Effector memory CD4-positive, alpha-beta T cell (primary cell): ENCODE results near the gene IMPDH2.

Experiments
- DNase-seq, 3 donors: peaks; one replicate each; pipeline ENCODE4 v3.0.0-alpha.2; 2020
- H3K27ac ChIP-seq: 2 replicates; pipeline ENCODE4 v1.7.0; 2013; ENCODE audit warnings: mild to moderate bottlenecking, low read length, moderate library complexity; ENCODE audit not compliant: insufficient read depth, poor library complexity, severe bottlenecking
- H3K27me3 ChIP-seq: replicated peaks from 2 replicates; pipeline ENCODE4 v1.7.0; 2013; ENCODE audit warnings: mild to moderate bottlenecking, low read length; ENCODE audit not compliant: insufficient read depth, control insufficient read depth, poor library complexity, severe bottlenecking
- H3K36me3 ChIP-seq: 2 replicates; pipeline ENCODE4 v1.7.0; 2013; ENCODE audit warnings: mild to moderate bottlenecking, low read length, moderate library complexity; ENCODE audit not compliant: control insufficient read depth, insufficient read depth
- H3K4me1 ChIP-seq: 2 replicates; pipeline ENCODE4 v1.7.0; 2013; ENCODE audit warnings: low read length, mild to moderate bottlenecking; ENCODE audit not compliant: control insufficient read depth, insufficient read depth, poor library complexity, severe bottlenecking
- H3K4me3 ChIP-seq: 2 replicates; pipeline ENCODE4 v1.7.0; 2013; ENCODE audit warnings: low read length, low read depth, mild to moderate bottlenecking; ENCODE audit not compliant: insufficient read depth, poor library complexity, severe bottlenecking
- H3K9me3 ChIP-seq: 2 replicates; pipeline ENCODE4 v1.7.0; 2013; ENCODE audit warnings: mild to moderate bottlenecking, low read length, moderate library complexity; ENCODE audit not compliant: control insufficient read depth

IMPDH2 gene

DNA sequence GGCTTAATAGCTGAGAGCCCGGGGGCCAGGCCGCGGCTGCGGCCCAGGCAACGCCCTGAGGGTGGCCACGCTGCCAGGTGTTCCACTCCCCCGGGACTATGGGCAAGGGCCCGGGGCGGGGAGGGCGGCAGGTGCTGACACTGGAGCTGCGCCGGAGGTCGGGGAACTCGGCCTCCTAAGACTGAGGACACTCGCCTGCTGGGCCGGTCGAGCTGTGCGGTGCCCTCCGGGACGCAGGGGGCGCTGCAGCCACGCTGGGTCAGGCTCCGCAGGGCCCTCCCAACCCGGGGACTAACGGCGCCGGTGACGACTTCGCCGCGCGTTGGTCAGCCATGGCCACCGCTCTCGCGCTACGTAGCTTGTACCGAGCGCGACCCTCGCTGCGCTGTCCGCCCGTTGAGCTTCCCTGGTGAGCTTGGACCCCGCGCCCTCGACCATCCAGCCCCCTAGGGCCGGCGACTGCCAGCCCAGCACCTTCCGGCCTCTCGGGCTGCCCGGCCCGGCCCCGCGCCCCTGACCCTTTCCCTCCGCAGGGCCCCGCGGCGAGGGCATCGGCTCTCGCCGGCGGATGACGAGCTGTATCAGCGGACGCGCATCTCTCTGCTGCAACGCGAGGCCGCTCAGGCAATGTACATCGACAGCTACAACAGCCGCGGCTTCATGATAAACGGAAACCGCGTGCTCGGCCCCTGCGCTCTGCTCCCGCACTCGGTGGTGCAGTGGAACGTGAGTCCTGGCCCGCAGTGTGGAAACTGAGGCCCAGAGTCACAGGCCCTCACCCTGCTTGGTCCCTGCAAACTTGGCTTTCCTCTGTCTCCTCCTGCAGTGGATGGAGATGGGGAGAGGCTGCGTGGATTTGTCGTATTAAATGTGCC lies 7.1 kb downstream of the IMPDH2 start, which contains the start of gene NDUFAF3:
Gene NDUFAF3 (plus strand): TSS at position 309 of the 875 bp plus-strand sequence. CDS start 24 bp downstream, at position 333.
- H3K36me3 ChIP-seq, result peaks cover 35% of the 10 kb centered on the region
- H3K4me1 ChIP-seq, result peaks cover 34% of the 10 kb centered on the region
- peak within 1 kb of the TSS; percentile 98 for H3K27ac ChIP-seq
- DNase-seq, result peak; percentile 80 to 84 (median 82)
- peak within 1 kb of the TSS; percentile 99 for H3K4me3 ChIP-seq
- H3K9me3 ChIP-seq, result no peaks in the 10 kb centered on the region
- no peaks in the 10 kb centered on the region for H3K27me3 ChIP-seq

DNA sequence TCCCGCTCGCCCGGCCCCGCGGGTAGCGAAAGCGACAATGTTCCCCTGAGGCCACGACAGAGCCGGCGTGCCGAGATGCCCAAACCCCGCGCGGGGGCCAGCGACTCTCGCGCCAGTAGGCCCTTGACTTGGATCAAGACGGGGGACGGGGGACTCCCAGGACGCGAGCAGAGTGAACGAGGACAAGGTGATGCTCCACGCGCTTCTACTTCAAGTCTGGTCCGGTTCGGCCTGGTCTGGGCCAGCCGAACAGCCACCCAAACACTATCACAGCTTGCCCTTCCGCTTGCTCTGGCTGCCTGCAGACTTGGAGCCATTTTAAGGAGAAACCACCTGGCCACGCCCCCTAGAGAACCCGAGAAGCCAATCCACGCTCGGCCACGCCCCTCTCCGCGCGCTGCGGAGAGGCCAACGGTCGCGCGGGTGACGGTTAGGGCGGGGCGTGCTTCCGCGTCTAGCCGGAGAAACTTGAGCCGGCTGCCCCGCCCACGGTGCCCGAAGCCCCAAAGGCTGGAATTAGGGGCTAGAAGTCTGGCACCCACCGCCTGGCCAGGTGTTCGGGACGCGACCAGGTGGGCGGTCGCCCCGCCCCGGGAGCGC lies 7.9 kb downstream of the IMPDH2 start:
- Histone ChIP-seq H3K27me3 (no peaks in the 10 kb centered on the region), H3K9me3 (no peaks in the 10 kb centered on the region), H3K27ac (peak overlapping the region; percentile 98), H3K4me3 (peak overlapping the region; percentile 99), H3K4me1 (peaks cover 34% of the 10 kb centered on the region), H3K36me3 (peaks cover 30% of the 10 kb centered on the region)
- peak; percentile 96 to 98 (median 97) for DNase-seq

DNA sequence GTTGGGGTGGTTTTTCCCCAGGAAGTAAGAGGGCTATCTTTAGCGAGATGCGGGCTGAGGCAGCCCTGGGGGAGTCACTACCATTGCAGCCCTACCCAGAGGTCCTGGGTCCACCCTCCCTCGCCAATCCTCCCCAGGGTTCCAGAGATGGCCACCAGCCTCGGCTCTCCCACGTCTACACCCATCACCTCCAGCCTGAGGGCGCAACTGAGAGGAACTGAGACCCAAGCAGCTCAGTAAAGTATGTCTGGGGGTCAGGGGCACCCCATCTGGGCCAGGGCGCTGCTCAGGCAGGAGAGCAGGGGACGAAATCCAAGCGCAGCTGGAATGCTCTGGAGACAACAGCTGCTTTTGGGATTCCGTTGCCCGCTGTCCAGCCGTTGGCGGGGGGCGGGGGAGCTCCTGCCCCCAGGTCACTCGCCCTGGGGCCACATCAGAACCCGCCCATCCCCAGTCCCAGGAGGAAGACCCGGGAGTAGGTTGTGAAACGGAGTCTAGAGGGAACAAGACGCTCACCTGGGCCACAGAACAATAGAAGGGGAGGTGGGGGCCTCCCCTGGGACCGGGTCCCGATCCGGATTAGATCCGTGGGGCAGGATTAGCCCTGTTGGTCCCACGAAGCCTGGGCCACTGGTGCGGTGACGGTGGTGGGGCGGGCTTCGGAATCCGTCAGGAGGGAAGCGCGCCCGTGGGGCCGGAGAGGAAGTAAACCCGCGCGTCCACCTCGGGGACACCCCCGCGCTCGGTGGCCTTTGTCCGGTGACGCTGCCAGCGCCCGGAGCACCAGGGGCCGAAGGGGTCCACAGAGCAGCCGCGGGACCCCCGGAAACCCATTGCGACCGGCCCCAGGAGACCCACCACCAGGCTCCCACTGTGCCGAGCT lies 8.6 kb downstream of the IMPDH2 start:
- Histone ChIP-seq H3K27ac (peak overlapping the region; percentile 98), H3K27me3 (no peaks in the 10 kb centered on the region), H3K4me1 (peaks cover 34% of the 10 kb centered on the region), H3K9me3 (no peaks in the 10 kb centered on the region), H3K36me3 (peaks cover 30% of the 10 kb centered on the region), H3K4me3 (peak overlapping the region; percentile 99)
- no peak for DNase-seq

DNA sequence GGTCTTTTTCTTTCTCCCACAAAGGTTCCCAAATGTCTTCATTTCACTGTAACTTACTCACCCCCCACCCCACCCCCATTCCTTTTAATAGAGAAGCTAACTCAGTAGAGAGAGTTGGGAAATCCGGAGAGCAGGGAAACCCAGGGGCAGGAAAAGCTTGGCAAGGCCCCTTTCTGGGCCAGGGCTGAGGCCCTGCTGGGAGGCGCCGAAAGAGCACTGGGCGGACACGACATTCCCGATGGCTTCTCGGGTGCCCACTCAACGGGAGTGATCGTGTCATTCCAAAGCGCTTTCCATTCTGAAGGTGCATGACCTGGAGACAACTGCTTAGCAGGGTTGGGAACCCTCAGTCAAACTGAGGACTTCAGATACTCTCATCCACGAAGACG lies 9.3 kb downstream of the IMPDH2 start:
- DNase-seq, result no peak
- peaks cover 30% of the 10 kb centered on the region for H3K36me3 ChIP-seq
- H3K27ac ChIP-seq, result peak overlapping the region; percentile 7
- H3K4me3 ChIP-seq, result peak overlapping the region; percentile 99
- H3K4me1 ChIP-seq, result peaks cover 34% of the 10 kb centered on the region
- no peaks in the 10 kb centered on the region for H3K9me3 ChIP-seq
- H3K27me3 ChIP-seq, result no peaks in the 10 kb centered on the region

DNA sequence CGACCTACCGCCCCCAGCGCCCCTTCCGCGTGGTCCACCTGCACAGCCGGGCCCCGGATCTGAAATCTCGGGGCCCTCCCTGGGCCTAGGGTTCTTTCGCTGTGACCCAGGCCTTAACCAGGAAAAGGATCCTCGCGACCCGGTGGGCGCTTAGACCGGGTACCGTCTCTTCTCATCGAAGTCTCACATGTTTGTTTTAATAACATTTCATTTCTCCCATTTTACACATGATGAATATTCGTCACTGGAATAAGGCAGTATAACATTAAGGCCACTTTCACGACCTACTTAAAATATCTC lies 10.5 kb downstream of the IMPDH2 start:
- Histone ChIP-seq H3K9me3 (no peaks in the 10 kb centered on the region), H3K27me3 (no peaks in the 10 kb centered on the region), H3K36me3 (peaks cover 28% of the 10 kb centered on the region), H3K4me1 (peaks cover 34% of the 10 kb centered on the region), H3K27ac (peak overlapping the region; percentile 75), H3K4me3 (peak overlapping the region; percentile 80)
- no peak for DNase-seq

DNA sequence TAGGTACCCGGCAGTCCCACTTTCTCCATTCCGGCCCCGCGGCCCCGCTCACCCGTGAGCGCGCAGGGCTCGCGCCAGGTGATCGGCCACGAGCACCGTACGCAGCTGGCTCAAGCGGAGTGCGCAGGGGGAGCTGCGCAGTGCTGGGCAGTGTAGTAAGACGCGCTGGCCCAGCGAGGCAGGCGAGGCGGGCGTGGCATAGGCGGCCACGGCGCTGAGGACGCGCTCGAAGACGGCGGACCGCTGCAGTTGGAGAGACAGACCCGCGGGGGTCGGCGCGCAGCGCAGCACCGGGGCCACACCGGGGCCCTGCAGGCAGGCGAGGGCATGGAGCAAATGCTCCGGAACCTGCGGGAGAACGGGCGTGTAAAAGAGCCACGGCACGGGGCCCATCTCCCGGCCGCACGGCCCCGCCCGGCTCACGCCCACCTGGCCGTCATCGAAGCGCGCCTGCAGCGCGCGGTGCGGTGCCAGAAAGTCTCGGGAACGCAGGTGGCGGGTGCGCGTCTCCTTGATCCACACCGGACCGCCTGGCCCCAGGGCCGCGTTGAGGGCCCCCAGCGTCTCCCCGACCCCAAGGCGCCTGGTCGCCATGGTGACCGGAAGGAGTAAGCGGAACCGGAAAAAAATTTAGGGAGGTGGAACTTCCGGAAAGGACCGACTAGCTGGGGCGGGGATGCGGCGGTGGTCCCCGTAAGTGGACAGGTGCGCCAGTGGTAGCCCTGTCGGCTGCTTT lies 11.1 kb downstream of the IMPDH2 start, which contains the start of gene DALRD3:
Gene DALRD3 (minus strand): TSS at position 610 of the 736 bp plus-strand sequence. CDS start 16 bp downstream, at position 594.
- peak; percentile 18 to 56 (median 43) for DNase-seq
- H3K4me3 ChIP-seq, result peak within 1 kb of the TSS; percentile 80

DNA sequence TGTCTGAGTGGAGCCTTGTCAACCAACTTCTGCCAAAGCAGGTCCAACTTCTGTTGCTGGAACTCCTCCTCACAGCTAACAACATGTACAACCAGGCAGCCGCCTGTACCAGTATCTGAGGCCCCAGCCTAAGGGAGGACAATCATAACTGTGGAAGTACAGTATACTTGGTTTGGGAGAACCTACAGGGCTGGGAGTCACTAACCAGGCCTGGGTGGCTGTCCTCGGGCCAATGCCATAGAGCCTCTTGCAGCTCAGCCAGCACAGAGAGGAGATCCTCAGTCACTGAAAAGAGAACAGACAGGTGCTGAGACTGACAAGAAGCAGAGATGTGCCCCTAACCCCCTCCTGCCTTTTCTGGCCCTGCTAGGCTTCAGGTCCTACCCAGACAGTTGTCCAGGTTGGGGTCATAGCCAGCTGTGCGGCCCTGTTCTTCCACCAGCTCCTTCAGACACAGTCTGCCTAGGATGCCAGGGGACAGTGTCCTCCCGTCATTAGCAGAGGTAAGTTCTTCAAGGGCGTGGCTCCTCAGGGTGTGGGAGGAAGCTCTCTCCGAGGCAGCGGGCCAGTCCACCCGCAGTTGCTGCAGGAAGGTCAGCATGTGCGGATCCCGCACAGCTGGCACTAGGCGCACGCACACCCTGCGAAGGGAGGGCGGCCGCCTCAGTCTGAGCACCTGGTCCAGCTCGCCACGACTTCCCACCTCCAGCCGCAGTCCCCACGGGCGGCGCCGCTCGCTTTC lies 11.8 kb downstream of the IMPDH2 start:
- H3K4me3 ChIP-seq, result peak overlapping the region; percentile 80
- H3K36me3 ChIP-seq, result peaks cover 35% of the 10 kb centered on the region
- H3K27me3 ChIP-seq, result no peaks in the 10 kb centered on the region
- peaks cover 24% of the 10 kb centered on the region for H3K4me1 ChIP-seq
- peak overlapping the region; percentile 75 for H3K27ac ChIP-seq
- DNase-seq, result no peak
- no peaks in the 10 kb centered on the region for H3K9me3 ChIP-seq

More for the DNA sequence above, 11.1 kb downstream of the IMPDH2 start, which contains the start of gene DALRD3:
- peaks cover 31% of the 10 kb centered on the region for H3K36me3 ChIP-seq
- no peaks in the 10 kb centered on the region for H3K27me3 ChIP-seq
- peaks cover 32% of the 10 kb centered on the region for H3K4me1 ChIP-seq
- no peaks in the 10 kb centered on the region for H3K9me3 ChIP-seq
- H3K27ac ChIP-seq, result peak within 1 kb of the TSS; percentile 75

DNA sequence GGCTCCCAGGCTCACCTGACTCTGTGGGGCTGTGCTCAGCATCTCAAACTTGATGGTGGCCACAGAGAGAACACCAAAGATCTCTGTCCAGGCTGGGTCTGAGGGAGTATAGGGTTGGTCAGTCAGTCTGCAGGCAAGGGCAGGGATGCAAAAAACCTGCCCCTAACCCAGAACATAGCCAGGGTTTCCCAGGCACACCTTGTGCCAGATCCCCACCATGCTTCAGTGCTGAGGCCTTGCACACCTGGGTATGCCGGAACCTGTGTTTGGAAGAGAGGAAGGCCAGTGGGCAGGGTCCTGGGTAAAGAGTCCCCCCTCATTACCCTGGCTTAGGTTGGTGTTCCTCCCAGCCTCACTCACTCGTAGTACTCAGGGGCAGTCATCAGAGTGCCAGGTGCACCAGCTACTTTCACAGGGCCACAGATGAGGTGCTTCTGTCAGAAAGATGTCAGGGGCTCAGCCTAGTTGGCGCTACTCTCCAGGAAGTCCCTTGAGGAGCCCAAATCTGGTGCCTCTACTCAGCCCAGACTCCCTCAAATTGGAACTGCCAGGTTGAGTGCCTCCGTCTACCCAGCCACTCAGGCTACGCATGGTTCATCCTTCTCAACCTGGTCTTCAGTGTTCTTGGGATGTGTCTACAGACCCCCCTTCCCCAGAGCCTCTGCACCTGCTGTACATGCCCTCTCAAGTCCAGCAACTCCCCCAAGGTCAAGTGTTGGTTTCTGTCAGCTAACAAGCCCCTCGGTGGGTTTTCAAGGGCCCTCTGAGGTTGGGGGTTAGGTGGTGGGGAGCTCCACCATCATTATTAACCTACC lies 12.6 kb downstream of the IMPDH2 start:
- H3K9me3 ChIP-seq, result no peaks in the 10 kb centered on the region
- H3K4me3 ChIP-seq, result no peak overlapping the region
- H3K27ac ChIP-seq, result peak overlapping the region; percentile 75
- no peaks in the 10 kb centered on the region for H3K27me3 ChIP-seq
- peaks cover 43% of the 10 kb centered on the region for H3K36me3 ChIP-seq
- H3K4me1 ChIP-seq, result peaks cover 24% of the 10 kb centered on the region
- no peak for DNase-seq
